ENCODE results near the gene SRD5A2.

- TF ChIP-seq CTCF (IDR thresholded peaks at IDR 0.05; ENCODE audit: low read length) (no peak), EZH2 (IDR thresholded peaks at IDR 0.05; ENCODE audit: borderline replicate concordance, low read length) (no peak)
Observed at GRCh38 chr2:31534636-31535035, 46.1 kb downstream of the SRD5A2 start.

Measured in OCI-LY1 (cell line).